Measurements from ENCODE around the gene PPP2R5C.

Gene PPP2R5C

DNA sequence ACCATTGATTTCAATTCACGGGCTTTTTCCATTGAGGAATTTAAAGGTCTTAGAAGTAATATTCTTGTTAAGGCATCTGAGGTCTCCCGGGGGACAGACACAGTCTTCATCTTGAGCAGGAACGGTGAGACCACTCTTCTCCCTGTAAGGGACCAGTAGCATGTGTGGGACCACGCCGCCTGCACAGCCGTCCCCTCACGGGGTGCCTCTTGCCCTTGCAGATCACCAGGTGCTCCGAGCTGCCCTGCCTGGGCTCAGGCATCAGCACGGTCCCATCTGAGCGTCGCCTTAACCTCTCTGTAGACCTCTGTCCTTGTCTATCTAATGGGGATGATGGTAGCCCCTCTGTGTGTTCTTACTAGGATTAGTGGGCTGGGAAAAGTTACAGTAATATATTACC, 74.1 kb downstream of the PPP2R5C start:
- no peak for DNase-seq (ENCODE audit: low spot score)
- CTCF ChIA-PET, result no interaction called here
- H3K27ac ChIP-seq, result no peak overlapping the region
- POLR2A ChIA-PET (ENCODE audit: low non-redundant PET), result no interaction called here
- TF ChIP-seq, protein P1, sequence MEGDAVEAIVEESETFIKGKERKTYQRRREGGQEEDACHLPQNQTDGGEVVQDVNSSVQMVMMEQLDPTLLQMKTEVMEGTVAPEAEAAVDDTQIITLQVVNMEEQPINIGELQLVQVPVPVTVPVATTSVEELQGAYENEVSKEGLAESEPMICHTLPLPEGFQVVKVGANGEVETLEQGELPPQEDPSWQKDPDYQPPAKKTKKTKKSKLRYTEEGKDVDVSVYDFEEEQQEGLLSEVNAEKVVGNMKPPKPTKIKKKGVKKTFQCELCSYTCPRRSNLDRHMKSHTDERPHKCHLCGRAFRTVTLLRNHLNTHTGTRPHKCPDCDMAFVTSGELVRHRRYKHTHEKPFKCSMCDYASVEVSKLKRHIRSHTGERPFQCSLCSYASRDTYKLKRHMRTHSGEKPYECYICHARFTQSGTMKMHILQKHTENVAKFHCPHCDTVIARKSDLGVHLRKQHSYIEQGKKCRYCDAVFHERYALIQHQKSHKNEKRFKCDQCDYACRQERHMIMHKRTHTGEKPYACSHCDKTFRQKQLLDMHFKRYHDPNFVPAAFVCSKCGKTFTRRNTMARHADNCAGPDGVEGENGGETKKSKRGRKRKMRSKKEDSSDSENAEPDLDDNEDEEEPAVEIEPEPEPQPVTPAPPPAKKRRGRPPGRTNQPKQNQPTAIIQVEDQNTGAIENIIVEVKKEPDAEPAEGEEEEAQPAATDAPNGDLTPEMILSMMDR (conservative IDR thresholded peaks at IDR 0.05; ENCODE audit: low read depth), result no peak

DNA sequence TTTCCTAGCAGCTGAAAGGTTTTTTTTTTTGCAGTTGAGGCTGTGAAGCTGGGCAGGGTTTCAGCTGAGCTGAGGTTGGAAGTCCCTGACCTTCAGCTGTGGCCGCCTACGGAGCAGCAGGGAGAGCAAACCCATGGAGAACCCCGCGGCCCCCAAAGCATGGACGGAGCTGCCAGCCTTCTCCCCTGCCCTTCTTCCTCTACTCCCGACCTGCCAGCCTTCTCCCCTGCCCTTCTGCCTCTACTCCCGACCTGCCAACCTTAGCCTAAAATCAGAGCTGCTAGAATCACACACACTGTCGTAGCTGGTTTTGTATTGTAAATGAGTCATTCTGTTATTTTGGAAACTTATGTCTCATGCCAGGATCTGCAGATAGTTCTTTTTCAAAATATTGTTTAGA, 74.6 kb downstream of the PPP2R5C start:
- POLR2A ChIA-PET (ENCODE audit: low non-redundant PET), result no interaction called here
- TF ChIP-seq, protein P1 (conservative IDR thresholded peaks at IDR 0.05; ENCODE audit: low read depth), result no peak
- CTCF ChIA-PET, result no interaction called here
- no peak overlapping the region for H3K27ac ChIP-seq
- DNase-seq (ENCODE audit: low spot score), result no peak

DNA sequence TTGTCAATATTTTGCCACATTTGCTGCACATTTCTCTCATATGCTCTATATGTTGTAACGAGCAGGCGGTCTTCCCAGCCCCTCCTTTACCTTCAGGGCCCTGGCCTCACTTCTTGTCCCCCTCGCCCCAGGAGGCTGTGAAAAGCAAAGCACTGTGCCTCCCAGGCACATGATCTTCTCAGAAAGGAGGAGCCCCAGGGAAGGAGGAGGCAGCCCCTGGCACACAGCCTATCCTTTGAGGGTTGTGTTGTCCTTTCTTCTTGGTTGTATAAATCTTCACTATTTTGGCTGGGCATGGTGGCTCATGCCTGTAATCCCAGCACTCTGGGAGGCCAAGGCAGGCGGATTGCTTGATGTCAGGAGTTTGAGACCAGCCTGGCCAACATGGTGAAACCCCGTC, 77.0 kb downstream of the PPP2R5C start:
- ChIA-PET POLR2A (ENCODE audit: low non-redundant PET) (no interaction called here), CTCF (no interaction called here)
- no peak overlapping the region; the same call in 1 of the 2 replicates for H3K27ac ChIP-seq
- DNase-seq (ENCODE audit: low spot score), result no peak
- TF ChIP-seq, protein P1 (conservative IDR thresholded peaks at IDR 0.05; ENCODE audit: low read depth), result no peak

DNA sequence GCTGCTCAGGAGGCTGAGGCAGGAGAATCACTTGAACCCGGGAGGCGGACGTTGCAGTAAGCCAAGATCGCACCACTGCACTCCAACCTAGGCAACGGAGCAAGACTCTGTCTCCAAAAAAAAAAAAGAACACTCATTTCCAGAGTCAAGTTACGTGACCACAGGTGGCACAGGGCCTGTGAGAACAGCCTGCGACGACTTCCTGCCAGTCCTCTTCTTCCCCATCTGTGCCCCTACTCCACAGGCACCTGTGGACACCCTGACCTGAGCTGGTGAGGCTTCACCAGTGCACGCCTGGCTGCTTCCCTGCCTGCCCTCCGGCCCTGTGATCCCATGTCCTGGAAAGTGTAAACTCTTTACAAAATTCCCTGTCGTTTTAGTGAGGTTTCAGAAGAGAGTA, 77.7 kb downstream of the PPP2R5C start:
- no peak for DNase-seq (ENCODE audit: low spot score)
- CTCF ChIA-PET, result no interaction called here
- no peak overlapping the region; the same call in 1 of the 2 replicates for H3K27ac ChIP-seq
- TF ChIP-seq, protein P1 (conservative IDR thresholded peaks at IDR 0.05; ENCODE audit: low read depth), result no peak
- POLR2A ChIA-PET (ENCODE audit: low non-redundant PET), result no interaction called here

DNA sequence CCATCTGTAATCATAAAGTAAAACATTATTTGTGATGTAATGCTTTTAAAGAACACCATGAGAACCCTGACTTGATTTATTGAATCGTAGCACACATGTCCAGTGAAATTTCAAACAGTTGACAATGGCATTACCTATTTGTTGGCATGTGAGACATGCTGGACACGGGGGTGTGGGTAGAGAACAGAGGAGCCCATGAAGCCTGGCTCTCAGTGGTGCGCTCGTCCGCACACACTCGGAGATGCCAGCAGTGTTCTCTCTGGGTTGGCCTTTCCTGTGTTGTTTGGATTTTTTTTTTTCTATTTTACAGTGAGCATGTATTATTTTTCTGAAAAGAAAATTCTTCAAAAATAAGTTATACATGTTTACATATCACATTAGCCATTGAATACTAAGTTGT, 78.2 kb downstream of the PPP2R5C start:
- POLR2A ChIA-PET (ENCODE audit: low non-redundant PET), result no interaction called here
- TF ChIP-seq, protein P1 (conservative IDR thresholded peaks at IDR 0.05; ENCODE audit: low read depth), result no peak
- no peak for DNase-seq (ENCODE audit: low spot score)
- CTCF ChIA-PET, result no interaction called here
- no peak overlapping the region for H3K27ac ChIP-seq

DNA sequence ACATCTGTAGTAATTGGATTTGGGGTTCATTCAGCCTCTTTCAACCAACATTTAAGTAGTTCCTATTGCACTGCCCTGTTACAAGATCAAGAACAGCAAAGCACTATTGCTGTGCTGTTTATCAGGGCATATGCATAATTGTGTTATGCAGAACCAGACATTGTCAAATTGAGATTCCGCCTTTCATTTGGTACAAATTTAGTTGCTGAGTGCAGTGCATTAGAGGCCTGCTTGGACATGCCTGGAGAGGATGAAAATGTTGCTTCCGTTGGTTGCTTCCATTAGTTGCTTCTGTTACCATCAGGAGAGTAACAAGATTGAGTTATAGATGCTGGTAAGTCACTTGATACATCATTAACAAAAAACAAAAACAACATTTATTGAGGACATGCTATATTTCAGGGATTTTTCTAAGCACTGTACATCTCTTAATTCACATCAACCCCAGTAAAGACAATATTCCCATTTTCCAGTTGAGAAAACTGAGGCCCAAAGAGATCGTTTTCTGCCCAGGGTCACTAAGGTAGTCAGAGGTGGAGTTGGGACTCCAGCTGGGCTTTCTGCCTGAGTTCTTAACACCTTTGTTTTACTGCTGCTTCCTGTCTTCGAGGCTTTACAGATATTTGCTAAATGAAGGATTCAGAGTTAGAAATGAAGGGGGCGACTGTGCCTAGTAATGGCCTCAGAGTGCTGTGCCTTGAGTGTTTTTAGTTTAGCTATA, 79.3 kb downstream of the PPP2R5C start:
- no peak overlapping the region for H3K27ac ChIP-seq
- POLR2A ChIA-PET (ENCODE audit: low non-redundant PET), result interaction anchor here (0.6 kb wide), 1 partner anchor 1509 kb away, joined by 4 read pairs; no protein-coding TSS in a partner anchor
- no peak for DNase-seq (ENCODE audit: low spot score)
- CTCF ChIA-PET, result interaction anchor here (1.2 kb wide), 1 partner anchor 70 kb away, joined by 3 read pairs; no protein-coding TSS in a partner anchor
- TF ChIP-seq, protein P1 (conservative IDR thresholded peaks at IDR 0.05; ENCODE audit: low read depth), result no peak
